WI38 (cell line): ENCODE results near the gene TMPRSS9.

Experiments
- H3K4me3 ChIP-seq: 2 replicates; pipeline ENCODE4 v1.5.1; 2011; ENCODE audit warnings: low read depth, mild to moderate bottlenecking, control low read depth, low read length
- CTCF ChIP-seq: IDR thresholded peaks from 2 replicates; pipeline ENCODE4 v1.5.1; 2012; ENCODE audit warnings: low read depth, mild to moderate bottlenecking, control low read depth, low read length

Gene TMPRSS9

GRCh38 chr19:2449019-2449418 is 89.0 kb downstream of the TMPRSS9 start:
- TF ChIP-seq CTCF = no peak
- no peak overlapping the region for H3K4me3 ChIP-seq

DNA sequence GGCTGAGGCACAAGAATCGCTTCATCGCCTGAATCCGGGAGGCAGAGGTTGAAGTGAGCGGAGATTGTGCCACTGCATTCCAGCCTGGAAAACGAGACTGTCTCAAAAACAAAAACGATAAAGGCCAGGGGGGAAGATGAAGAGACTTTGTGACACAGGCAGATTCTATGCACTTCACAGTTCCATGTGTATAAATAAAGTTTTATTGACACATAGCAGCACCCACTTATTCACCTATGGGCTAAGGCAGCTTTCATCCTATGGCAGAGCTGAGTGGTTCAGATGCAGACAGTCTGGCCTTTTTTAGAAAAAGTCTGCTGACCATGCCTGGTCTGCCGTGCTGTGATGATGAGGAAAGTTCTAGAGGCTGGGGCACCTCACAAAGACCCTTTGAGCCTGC is 91.1 kb downstream of the TMPRSS9 start:
- H3K4me3 ChIP-seq = no peak overlapping the region
- no peak for TF ChIP-seq CTCF

- no peak overlapping the region for H3K4me3 ChIP-seq
- TF ChIP-seq CTCF = no peak
These were observed 91.7 kb downstream of the TMPRSS9 start for GRCh38 chr19:2451741-2452140.

DNA sequence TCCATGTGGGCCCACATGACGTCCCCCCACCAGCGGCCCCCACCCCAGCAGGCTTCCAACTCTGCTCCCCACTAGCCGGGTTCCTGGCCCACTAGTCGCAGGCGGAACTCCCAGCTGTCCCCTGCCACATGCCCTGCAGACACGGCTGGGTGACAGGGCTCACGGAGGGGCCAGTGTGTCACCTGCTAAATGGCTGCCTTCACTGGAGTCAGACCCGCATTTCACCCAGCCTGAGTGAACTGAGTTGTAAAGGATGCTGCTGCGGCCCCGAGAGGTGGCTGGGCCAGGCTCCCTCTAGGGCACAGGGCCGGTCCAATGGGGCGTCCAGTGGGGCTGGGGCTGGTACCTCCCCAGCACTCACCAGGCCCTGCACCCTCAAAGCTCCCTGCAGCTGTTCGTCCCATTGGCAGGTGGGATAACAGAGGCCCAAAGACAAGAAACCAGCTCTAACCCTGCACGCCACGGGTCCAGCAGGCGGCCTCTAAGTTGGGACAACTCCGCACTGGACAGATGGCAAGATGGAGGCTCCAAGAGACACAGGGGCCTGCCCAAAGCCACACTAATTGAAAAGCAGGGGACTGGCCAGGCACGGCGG is 93.5 kb downstream of the TMPRSS9 start:
- no peak overlapping the region for H3K4me3 ChIP-seq
- TF ChIP-seq CTCF = no peak

GRCh38 chr19:2454199-2454961 is 94.3 kb downstream of the TMPRSS9 start:
- H3K4me3 ChIP-seq = no peak overlapping the region
- TF ChIP-seq CTCF = no peak

GRCh38 chr19:2454962-2455850 is 95.1 kb downstream of the TMPRSS9 start:
- peak overlapping the region; percentile 95 for H3K4me3 ChIP-seq

More at GRCh38 chr19:2454962-2455850, 95.1 kb downstream of the TMPRSS9 start:
- no peak for TF ChIP-seq CTCF
